ENCODE data around the gene SLC38A8.

- TF ChIP-seq REST (IDR thresholded peaks at IDR 0.05; ENCODE audit: low read depth) = no peak
- no peak for TF ChIP-seq TAF1 (IDR thresholded peaks at IDR 0.05; ENCODE audit: low read depth)
- TF ChIP-seq MAX (IDR thresholded peaks at IDR 0.05) = no peak
- no peak for TF ChIP-seq EP300 (IDR thresholded peaks at IDR 0.05; ENCODE audit: borderline replicate concordance)
- no peak for TF ChIP-seq CEBPB (IDR thresholded peaks at IDR 0.05)
- TF ChIP-seq TEAD4 (IDR thresholded peaks at IDR 0.05) = no peak
- TF ChIP-seq FOXM1 (IDR thresholded peaks at IDR 0.05; ENCODE audit: borderline replicate concordance, low read depth) = no peak
- no peak for TF ChIP-seq NFIC (IDR thresholded peaks at IDR 0.05)
- TF ChIP-seq EGR1 (IDR thresholded peaks at IDR 0.05) = no peak
These were observed 38.9 kb upstream of the SLC38A8 start for GRCh38 chr16:84081446-84081989.
